HG02798 (cell line): Measurements from ENCODE around the gene SLC12A4.
"Not testable (repeated sequence)": the region's sequence is repeated elsewhere in the genome, so short reads cannot be mapped to it uniquely, and the experiment has no call there.

Experiments used
- ATAC-seq: cut with Tn5 transposase; IDR thresholded peaks from one replicate; pipeline ENCODE4 v1.9.1; 2021; ENCODE audit warnings: mild to moderate bottlenecking; ENCODE audit not compliant: unreplicated experiment, poor library complexity

The SLC12A4 gene

DNA sequence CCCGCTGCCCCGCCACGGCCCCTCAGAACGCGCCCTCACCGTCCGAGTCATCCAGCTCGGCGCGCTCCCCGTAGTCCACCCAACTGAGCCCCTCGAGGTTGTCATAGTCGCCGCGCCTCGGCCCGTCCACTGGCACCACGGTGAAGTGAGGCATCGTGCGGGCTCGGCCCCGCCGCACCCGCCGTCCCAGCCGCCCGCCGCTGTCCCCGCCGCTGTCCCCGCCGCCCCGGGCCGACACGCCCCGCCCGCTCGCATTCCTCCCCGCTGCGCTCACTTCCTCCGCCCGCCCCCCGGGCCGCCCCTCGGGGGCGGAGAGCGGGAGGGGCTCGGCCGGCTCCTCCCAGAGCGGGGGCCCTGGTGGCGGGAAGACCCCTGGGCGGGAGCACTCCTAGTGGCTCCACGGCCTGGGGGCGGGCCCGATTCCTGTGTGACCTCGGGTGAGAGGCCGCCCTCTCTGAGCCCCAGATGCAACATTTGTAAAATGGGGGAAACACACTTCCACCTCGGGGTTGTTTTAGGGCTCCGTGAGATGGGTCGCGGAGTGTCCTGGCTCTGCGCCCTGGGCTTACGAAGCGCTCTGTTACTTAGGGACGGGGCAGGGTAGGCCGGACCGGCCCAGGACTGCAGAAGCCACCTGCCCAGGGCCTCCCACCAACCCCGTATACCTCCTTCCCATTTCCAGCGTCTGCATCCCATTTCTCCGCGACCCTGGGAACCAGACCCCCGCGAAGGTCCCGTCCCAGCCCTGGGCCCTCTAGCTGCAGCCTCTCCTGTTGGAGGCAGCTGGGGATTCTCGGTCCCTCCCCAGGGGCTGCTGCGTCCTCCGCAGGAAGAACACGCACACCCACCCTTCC lies at the start of gene SLC12A4:
Gene SLC12A4, minus strand, starts transcription at position 238 of the 854 bp plus-strand sequence. Its CDS starts 84 bp downstream, at position 154.
- ATAC-seq = peak; percentile 86

GRCh38 chr16:68015681-68016080 lies 47.2 kb upstream of the SLC12A4 start, which contains the start of gene DPEP2NB:
DPEP2NB (minus strand) TSS chr16:68015911; CDS start chr16:68015770, 141 bp downstream.
- ATAC-seq = no peak

- no peak for ATAC-seq
These were observed 45.0 kb upstream of the SLC12A4 start for GRCh38 chr16:68013440-68013839.

- not testable (repeated sequence) for ATAC-seq
These were observed 41.4 kb upstream of the SLC12A4 start for GRCh38 chr16:68009872-68010271.

- no peak for ATAC-seq
These were observed 40.8 kb upstream of the SLC12A4 start for GRCh38 chr16:68009157-68009735.

DNA sequence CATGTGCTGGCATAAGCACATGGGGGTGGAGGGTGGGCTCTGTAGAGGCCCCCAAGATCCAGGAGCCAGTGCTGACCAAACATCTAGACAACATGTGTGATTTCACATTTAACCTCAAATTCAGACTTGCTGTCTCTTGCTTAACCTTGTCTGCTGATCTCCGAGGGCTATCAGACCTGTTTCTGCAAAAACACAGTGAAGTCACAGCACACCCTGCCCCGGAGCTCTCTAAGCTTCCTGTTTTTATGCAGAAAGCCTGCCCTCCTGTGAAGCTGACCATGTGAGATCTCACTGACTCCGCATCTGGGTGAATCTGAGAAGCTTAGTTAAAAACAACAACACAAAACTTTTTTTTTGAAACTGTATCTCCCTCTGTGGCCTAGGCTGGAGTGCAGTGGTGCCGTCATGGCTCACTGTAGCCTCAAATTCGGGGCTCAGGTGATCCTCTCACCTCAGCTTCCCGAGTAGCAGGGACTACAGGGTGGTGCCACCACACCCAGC lies 37.4 kb upstream of the SLC12A4 start:
- ATAC-seq = no peak

DNA sequence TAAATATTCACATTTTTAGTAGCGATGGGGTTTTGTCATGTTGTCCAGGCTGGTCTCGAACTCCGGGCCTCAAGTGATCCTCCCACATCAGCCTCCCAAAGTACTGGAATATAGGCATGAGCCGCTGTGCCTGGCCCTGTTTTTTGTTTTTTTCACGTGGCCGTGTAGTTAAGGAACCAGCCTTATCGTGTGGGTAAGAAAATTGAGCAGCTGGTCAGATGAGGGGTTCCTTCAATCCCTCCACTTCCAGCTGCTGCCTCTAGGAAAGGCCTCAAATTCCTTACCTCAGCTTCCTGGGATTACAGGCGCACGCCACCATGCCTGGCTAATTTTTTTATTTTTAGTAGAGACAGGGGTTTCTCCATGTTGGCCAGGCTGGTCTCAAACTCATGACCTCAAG lies 36.8 kb upstream of the SLC12A4 start:
- ATAC-seq = no peak

DNA sequence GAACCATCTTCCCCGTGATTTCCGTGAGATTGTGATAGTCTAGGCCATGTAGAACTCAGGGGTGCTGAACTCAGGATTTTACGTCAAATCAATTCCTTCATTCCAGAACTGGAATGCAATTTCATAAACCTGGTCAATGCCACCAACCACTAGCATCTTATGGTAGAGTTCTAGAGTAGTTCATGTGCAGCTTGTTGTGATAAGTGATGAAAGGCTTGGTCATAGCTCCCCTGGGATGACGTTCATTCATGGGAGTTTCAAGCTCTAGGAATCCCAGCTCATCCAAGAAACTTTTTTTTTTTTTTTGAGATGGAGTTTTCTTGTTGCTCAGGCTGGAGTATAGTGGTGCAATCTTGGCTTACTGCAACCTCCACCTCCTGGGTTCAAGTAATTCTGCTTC lies 34.6 kb upstream of the SLC12A4 start:
- no peak for ATAC-seq

DNA sequence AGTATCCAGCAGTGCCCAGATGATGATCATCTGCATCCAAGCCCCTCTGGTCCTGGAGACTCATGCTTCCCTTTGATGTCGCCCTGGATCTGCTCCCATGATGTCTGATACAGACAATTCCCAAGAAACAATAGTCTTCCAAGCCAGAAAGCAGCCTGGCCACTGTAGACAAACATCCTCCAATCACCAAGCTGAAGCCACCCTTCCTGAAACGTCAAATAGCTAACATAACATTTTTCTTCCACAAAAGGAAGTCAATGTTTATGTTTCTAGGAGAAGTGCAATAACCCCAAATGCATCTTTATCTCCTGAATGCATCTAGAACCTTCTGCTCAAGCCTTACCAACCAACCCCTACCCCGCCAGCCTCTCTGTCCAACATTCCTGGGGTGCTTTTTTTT lies 32.0 kb upstream of the SLC12A4 start:
- ATAC-seq = no peak

GRCh38 chr16:67999985-68000384 lies 31.5 kb upstream of the SLC12A4 start:
- ATAC-seq = no peak

DNA sequence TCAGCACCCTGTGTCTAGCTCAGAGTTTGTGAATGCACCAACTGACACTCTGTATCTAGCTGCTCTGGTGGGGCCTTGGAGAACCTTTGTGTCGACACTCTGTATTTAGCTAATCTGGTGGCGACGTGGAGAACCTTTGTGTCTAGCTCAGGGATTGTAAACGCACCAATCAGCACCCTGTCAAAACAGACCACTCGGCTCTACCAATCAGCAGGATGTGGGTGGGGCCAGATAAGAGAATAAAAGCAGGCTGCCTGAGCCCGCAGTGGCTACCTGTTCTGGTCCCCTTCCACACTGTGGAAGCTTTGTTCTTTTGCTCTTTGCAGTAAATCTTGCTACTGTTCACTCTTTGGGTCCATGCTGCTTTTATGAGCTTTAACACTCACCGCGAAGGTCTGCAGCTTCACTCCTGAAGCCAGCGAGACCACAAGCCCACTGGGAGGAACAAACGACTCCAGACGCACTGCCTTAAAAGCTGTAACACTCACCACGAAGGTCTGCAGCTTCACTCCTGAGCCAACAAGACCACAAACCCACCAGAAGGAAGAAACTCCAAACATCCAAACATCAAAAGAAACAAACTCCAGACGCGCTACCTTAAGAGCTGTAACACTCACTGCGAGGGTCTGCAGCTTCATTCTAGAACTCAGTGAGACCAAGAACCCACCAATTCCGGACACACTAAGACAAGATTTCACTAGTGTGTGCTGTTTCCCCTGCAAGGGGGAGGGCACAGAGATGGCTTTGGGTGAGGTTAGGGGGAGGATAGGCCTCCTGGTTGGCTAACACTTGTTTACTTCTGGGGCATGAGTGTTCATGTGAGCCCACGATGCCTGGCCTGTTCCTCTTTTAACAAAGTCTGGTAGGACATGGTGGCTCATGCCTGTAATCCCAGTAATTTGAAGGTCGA lies 30.6 kb upstream of the SLC12A4 start, which contains the start of gene DPEP2:
Gene DPEP2, minus strand, starts transcription at position 706 of the 910 bp plus-strand sequence. CDS start 6,272 bp downstream, outside the sequence.
- ATAC-seq = not testable (repeated sequence)

GRCh38 chr16:67998231-67998778 lies 29.9 kb upstream of the SLC12A4 start:
- not testable (repeated sequence) for ATAC-seq

DNA sequence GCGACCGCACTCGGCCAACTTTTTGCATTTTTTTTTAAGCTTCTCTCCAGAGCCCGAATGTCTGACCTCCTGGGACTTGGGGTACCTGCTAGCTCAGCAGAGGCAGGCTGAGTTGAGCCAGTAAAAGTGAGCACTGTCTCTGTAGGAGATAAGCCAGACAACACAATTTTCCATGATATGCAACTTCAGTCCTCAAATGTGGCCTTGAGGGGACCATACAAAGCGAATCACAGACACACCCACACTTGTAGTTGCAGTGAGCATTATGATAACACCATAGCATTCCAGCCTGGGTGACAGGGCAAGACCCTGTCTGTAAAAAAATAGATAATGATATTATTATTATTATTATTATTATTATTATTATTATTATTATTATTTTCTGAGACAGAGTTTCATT lies 28.2 kb upstream of the SLC12A4 start:
- ATAC-seq = no peak

DNA sequence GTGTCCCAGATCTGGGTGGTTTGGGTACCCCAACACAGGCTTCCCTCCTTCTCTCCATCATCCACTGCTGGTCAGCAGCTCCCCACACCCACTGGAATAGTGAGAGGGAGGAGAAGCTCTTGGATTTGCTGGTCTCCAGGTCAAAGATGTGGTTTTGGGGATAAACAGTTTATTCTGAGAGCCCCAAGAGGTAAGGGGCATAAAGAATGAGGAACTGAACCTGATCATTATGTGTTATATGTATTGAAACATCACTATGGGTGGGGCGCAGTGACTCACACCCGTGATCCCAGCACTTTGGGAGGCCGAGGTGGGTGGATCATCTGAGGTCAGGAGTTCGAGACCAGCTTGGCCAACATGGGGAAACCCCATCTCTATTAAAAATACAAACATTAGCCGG lies 27.0 kb upstream of the SLC12A4 start:
- ATAC-seq = no peak

DNA sequence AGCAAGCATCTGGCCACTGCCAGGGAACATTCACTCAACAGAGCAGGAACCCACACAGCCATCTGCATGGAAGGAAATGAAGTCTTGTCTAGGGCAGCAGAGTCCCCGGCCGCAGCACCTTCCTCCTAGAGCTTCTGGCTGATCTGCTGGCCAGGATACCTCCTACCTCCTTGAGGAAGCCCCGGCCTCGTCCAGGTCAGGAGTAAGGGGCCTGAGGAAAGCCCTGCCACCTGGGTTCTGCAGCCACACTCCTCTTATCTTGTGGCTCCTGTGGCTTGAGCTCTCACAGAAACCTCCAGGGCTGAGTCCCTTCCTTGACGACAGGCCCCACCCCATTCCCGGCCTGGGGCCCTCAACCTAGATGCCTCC lies 25.6 kb upstream of the SLC12A4 start:
- not testable (repeated sequence) for ATAC-seq

DNA sequence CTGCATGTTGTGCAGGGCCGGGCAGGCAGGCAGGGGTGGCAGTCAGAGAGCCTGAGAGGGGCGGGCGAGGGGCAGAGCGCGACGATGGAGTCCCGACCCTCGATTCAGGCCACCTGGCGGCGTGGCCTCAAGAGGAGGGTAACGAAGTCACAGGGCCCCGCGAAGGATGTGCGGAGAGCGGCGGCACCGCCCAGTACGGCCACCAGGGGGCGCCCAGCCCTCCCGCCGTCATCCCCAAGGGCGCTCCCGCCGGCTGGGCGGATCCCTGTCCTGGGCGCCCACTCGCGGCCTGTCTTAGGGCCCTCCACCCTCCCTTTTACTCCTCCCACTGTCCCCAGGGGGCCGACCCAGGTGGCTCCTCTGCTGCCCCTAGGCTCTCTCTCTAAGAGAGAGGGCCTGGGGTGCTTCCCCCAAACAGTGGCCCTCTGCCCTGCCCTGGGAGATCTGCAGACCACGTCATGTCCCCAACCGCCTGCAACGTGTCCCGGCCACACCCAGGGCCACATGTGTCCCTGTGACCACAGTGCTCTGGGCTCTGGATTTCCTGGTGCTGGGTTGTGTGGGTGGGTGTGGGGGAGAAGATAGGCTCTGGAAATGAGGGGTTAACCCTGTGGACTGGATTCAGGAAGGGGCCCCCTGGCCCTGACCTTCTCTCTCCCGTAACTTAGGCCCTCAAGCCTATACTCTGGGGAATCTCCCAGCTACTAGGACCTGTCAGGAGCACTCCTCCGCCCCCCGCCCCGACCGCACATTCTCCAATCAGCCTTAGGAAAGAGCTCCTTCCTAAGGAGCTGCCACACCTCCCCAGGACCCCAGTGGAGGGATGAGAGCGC lies 25.0 kb upstream of the SLC12A4 start:
- peak; percentile 88 for ATAC-seq

GRCh38 chr16:67992661-67993206 lies 24.3 kb upstream of the SLC12A4 start:
- ATAC-seq = no peak

GRCh38 chr16:67990018-67990386 lies 21.6 kb upstream of the SLC12A4 start:
- ATAC-seq = no peak
